Gastrocnemius medialis (tissue), 4 donors: ENCODE results near the gene COL9A1. TPM values are rescaled to one million over a fixed set of nuclear protein-coding genes. Genes with fewer than 3 reads are reported as not detected.

Experiments
- ATAC-seq, 2 donors: fragments of 150-250 bp; one replicate each; pipeline ENCODE4 v1.9.1; 2016
- DNase-seq, 2 donors: peaks; one replicate each; pipeline ENCODE4 v3.0.0-alpha.2; 2019
- H3K27ac ChIP-seq, 4 donors: fragments of 200-600 bp; sonication (generic); 1 replicate in 1 of 4; 2 replicates in 3 of 4; pipeline ENCODE4 v1.5.1; 2016 to 2018; ENCODE audit warnings: mild to moderate bottlenecking in 2 of 4, moderate library complexity in 1 of 4
- H3K27me3 ChIP-seq, 3 donors: fragments of 200-600 bp; sonication (generic) in 2 of 3; 1 replicate in 1 of 3; 2 replicates in 2 of 3; pipeline versions ENCODE4 v1.5.1 to v1.6.0; 2016 to 2019; ENCODE audit warnings: mild to moderate bottlenecking in 1 of 3, moderate library complexity in 1 of 3
- H3K36me3 ChIP-seq, 2 donors: fragments of 200-600 bp; sonication (generic) in 1 of 2; one replicate each; pipeline ENCODE4 v1.5.1; 2017 to 2018
- H3K4me1 ChIP-seq, 2 donors: fragments of 200-600 bp; sonication (generic) in 1 of 2; one replicate each; pipeline ENCODE4 v1.5.1; 2016 to 2017; ENCODE audit warnings: mild to moderate bottlenecking in 2 of 2
- H3K4me3 ChIP-seq, 4 donors: fragments of 200-600 bp; sonication (generic) in 3 of 4; 1 replicate in 1 of 4; 2 replicates in 3 of 4; pipeline ENCODE4 v1.5.1; 2016 to 2019; ENCODE audit warnings: mild to moderate bottlenecking in 2 of 4
- H3K9me3 ChIP-seq, 3 donors: fragments of 200-600 bp; sonication (generic) in 2 of 3; 1 replicate in 1 of 3; 2 replicates in 2 of 3; pipeline ENCODE4 v1.5.1; 2016 to 2019
- POLR2A ChIP-seq, 2 donors: fragments of 450-650 bp; IDR thresholded peaks; one replicate each; pipeline ENCODE4 v1.6.1; 2017; ENCODE audit warnings: antibody characterized with exemption in 2 of 2, mild to moderate bottlenecking in 2 of 2, moderate library complexity in 2 of 2
- in situ Hi-C, 4 donors: fragments of 200-750 bp; cut with MboI; loops; one replicate each; pipeline versions ENCODE4 v1.15.0 to v1.8.0; 2017; ENCODE audit warnings: low sequenced_read_pairs in 4 of 4
- intact Hi-C: fragments of 100-400 bp; cut with DNase I; formaldehyde crosslinking; loops from one replicate; pipeline ENCODE4 v1.15.1; 2023; ENCODE audit warnings: low total_unique reads
- total RNA-seq, 4 donors: library from RNA; depleted of rRNA; stranded (reverse); fragments of >200 nt; gene quantifications; one replicate each; pipeline versions ENCODE4 v1.1.0 to v1.2.3, GENCODE V29; 2016
- TF ChIP-seq, protein P1 (sequence below), 5 experiments: fragments of 450-650 bp in 3 of 5; fragments of 200-600 bp in 2 of 5; sonication (generic) in 2 of 5; IDR thresholded peaks in 4 of 5; conservative IDR thresholded peaks in 1 of 5; 1 replicate in 4 of 5; 2 replicates in 1 of 5; pipeline ENCODE4 v1.5.1; 2016 to 2019; ENCODE audit warnings: antibody characterized with exemption in 5 of 5, mild to moderate bottlenecking in 3 of 5, moderate library complexity in 3 of 5

COL9A1 gene
- total RNA-seq, 4 donors from 2014 or later, result not detected

DNA sequence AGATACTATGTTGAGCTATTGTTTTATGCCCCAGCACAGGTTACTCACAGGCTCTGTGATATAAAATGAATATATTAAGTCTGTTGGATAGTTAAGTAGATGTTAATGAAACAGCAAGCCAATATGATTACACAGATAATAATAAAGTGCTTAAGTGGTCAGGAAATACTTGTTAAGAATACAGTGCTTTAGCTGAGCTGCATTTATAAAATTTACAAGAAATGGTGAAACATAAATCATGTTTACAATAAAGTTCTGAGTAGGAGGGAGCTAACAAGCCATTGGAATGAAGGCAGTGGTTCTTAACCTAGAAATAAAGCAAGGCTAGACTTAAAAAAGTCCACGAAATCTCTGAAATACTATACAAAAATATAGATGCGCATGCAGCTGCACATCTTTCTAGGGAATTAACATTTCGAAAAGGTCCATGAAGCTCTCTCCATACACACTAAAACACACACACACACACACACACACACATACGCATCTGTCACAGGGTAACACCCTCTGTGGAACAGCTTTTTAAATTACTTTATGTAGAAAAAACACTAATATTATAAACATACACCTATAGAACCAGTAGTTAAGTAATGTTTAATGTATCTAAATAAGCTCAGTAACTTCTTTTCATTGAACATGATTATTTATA lies 87.3 kb downstream of the COL9A1 start:
- intact Hi-C loops, result no loop called here
- H3K27me3 ChIP-seq, result peaks cover 0 to 2% (median 0%) of the 10 kb centered on the region in 3 donors
- H3K36me3 ChIP-seq, result no peaks in the 10 kb centered on the region
- H3K4me1 ChIP-seq, result no peaks in the 10 kb centered on the region
- TF ChIP-seq, protein P1, sequence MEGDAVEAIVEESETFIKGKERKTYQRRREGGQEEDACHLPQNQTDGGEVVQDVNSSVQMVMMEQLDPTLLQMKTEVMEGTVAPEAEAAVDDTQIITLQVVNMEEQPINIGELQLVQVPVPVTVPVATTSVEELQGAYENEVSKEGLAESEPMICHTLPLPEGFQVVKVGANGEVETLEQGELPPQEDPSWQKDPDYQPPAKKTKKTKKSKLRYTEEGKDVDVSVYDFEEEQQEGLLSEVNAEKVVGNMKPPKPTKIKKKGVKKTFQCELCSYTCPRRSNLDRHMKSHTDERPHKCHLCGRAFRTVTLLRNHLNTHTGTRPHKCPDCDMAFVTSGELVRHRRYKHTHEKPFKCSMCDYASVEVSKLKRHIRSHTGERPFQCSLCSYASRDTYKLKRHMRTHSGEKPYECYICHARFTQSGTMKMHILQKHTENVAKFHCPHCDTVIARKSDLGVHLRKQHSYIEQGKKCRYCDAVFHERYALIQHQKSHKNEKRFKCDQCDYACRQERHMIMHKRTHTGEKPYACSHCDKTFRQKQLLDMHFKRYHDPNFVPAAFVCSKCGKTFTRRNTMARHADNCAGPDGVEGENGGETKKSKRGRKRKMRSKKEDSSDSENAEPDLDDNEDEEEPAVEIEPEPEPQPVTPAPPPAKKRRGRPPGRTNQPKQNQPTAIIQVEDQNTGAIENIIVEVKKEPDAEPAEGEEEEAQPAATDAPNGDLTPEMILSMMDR (IDR thresholded peaks at IDR 0.05 in 4 of 5, conservative IDR thresholded peaks at IDR 0.05 in 1 of 5), result no peak
- TF ChIP-seq POLR2A (IDR thresholded peaks at IDR 0.05), result no peak
- DNase-seq (no peak), ATAC-seq (no peak)
- no peak overlapping the region for H3K4me3 ChIP-seq
- no peak overlapping the region for H3K27ac ChIP-seq
- no peaks in the 10 kb centered on the region for H3K9me3 ChIP-seq
- in situ Hi-C loops, result no loop called here

DNA sequence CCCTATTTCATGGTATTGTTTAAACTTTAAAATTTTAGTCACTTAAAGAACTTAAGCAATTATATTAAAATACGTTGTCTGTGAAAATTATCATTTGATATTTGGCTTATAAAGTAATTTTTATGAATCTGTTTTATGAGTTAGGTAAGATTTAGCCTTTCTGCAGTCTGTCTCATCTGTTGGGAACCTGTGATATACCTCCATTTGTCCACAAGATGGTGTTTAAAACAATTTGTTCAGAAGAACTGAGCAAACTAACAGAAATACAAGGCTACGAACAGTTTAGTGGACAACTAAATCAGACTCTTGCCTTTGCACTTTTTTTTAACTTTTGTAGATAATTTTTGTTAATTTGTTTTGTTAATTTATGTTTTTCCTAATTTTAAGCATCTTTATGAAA lies 92.4 kb downstream of the COL9A1 start:
- no peak overlapping the region for H3K4me3 ChIP-seq
- H3K27me3 ChIP-seq, result peaks cover 0 to 2% (median 0%) of the 10 kb centered on the region in 3 donors
- no peaks in the 10 kb centered on the region for H3K36me3 ChIP-seq
- H3K4me1 ChIP-seq, result no peaks in the 10 kb centered on the region
- TF ChIP-seq POLR2A (IDR thresholded peaks at IDR 0.05), result no peak
- TF ChIP-seq, protein P1 (IDR thresholded peaks at IDR 0.05 in 4 of 5, conservative IDR thresholded peaks at IDR 0.05 in 1 of 5), result no peak
- DNase-seq (no peak), ATAC-seq (no peak)
- in situ Hi-C loops (no loop called here), intact Hi-C loops (no loop called here)
- H3K27ac ChIP-seq, result no peak overlapping the region
- no peaks in the 10 kb centered on the region for H3K9me3 ChIP-seq

DNA sequence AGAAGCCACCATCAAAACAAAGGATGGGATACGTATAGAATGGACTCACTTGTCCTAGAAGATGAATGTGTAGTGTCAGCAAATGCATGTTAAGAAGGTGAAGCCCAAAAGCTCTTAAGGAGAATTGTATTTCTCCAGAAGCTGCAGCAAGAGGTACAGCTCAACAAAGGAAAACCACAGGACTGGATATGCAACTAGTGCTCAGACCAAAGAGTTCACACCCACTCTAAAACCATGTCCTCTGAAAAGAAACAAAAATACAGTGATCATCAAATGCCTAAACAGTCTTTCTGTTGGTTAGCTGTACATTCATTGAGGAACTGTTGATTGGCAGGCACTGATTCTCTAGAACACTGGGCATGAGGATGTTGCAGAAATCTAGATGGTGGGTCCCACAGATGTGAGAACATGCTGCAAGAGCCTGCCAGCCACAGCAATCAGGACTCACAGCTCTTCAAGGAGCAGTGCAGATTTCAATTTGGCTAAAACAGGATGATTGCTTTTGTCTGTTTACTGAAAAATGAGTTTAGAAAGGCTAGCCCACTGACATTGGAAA lies 94.6 kb downstream of the COL9A1 start:
- Histone ChIP-seq H3K4me3 (no peak overlapping the region), H3K27ac (no peak overlapping the region), H3K36me3 (no peaks in the 10 kb centered on the region), H3K27me3 (no peaks in the 10 kb centered on the region), H3K9me3 (no peaks in the 10 kb centered on the region), H3K4me1 (no peaks in the 10 kb centered on the region)
- intact Hi-C loops (no loop called here), in situ Hi-C loops (no loop called here)
- TF ChIP-seq POLR2A (IDR thresholded peaks at IDR 0.05), result no peak
- TF ChIP-seq, protein P1 (IDR thresholded peaks at IDR 0.05 in 4 of 5, conservative IDR thresholded peaks at IDR 0.05 in 1 of 5), result no peak
- no peak for DNase-seq
- ATAC-seq, result no peak

DNA sequence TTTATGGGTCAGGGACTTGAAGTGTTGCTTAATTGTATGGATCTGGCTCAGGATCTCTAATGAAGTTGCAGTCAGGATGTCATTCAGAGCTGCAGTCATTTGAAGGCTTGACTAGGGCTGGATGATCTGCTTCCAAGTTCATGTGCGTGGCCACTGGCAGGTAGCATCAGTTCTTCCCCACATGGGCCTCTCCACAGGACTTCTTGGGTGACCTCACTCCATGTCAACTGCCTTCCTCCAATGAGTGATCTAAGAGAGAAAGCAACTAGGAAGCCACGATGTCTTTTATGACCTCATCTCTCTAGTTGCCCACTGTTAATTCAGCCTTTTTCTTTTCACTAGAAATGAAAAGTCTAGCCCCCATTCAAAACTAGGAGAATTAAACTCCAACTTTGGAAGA lies 104.1 kb downstream of the COL9A1 start:
- ATAC-seq, result no peak
- Histone ChIP-seq H3K36me3 (no peaks in the 10 kb centered on the region), H3K4me1 (no peaks in the 10 kb centered on the region), H3K4me3 (no peak overlapping the region), H3K9me3 (no peaks in the 10 kb centered on the region), H3K27me3 (no peaks in the 10 kb centered on the region), H3K27ac (no peak overlapping the region)
- DNase-seq, result no peak
- TF ChIP-seq POLR2A (IDR thresholded peaks at IDR 0.05), result no peak
- TF ChIP-seq, protein P1 (IDR thresholded peaks at IDR 0.05 in 4 of 5, conservative IDR thresholded peaks at IDR 0.05 in 1 of 5), result no peak
- intact Hi-C loops (no loop called here), in situ Hi-C loops (no loop called here)
